Uterus (tissue), 4 donors: Measurements from ENCODE around the gene SEPTIN11. TPM values are rescaled to one million over a fixed set of nuclear protein-coding genes. Genes with fewer than 3 reads are reported as not detected.
"Not testable (repeated sequence)": the region's sequence is repeated elsewhere in the genome, so short reads cannot be mapped to it uniquely, and the experiment has no call there.

Source experiments
- DNase-seq, 2 donors: peaks; one replicate each; pipeline ENCODE4 v3.0.0-alpha.2; 2019 to 2020
- H3K27ac ChIP-seq, 2 donors: fragments of 200-600 bp; sonication (generic); 1 replicate in 1 of 2; 2 replicates in 1 of 2; pipeline ENCODE4 v1.5.1; 2016 to 2018
- H3K27me3 ChIP-seq, 2 donors: fragments of 200-600 bp; sonication (generic); one replicate each; pipeline ENCODE4 v1.5.1; 2018 to 2019; ENCODE audit warnings: control low read depth in 1 of 2
- H3K36me3 ChIP-seq, 2 donors: fragments of 200-600 bp; sonication (generic); one replicate each; pipeline ENCODE4 v1.5.1; 2019; ENCODE audit warnings: control low read depth in 1 of 2
- H3K4me1 ChIP-seq, 2 donors: fragments of 200-600 bp; sonication (generic); one replicate each; pipeline ENCODE4 v1.5.1; 2018 to 2019; ENCODE audit warnings: control low read depth in 1 of 2
- H3K4me3 ChIP-seq, 2 donors: fragments of 200-600 bp; sonication (generic); 1 replicate in 1 of 2; 2 replicates in 1 of 2; pipeline ENCODE4 v1.5.1; 2018 to 2019; ENCODE audit warnings: mild to moderate bottlenecking in 1 of 2
- H3K9me3 ChIP-seq, 2 donors: fragments of 200-600 bp; sonication (generic); one replicate each; pipeline ENCODE4 v1.5.1; 2019; ENCODE audit warnings: control low read depth in 1 of 2
- POLR2A ChIP-seq, 2 donors: fragments of 450-650 bp; IDR thresholded peaks; one replicate each; pipeline ENCODE4 v1.6.1; 2016; ENCODE audit warnings: antibody characterized with exemption in 2 of 2, mild to moderate bottlenecking in 1 of 2, moderate library complexity in 1 of 2
- intact Hi-C: fragments of 100-400 bp; cut with DNase I; formaldehyde crosslinking; loops from one replicate; pipeline ENCODE4 v1.15.1; 2023; ENCODE audit warnings: low total_unique reads
- total RNA-seq, 4 donors: library from RNA; depleted of rRNA in 3 of 4; stranded (reverse); fragments of >200 nt in 3 of 4; gene quantifications; one replicate each; pipeline versions ENCODE4 v1.1.0 to v1.2.4, GENCODE V29; 2014 to 2023
- TF ChIP-seq, protein P1 (sequence below), 4 experiments: fragments of 200-600 bp in 2 of 4; fragments of 450-650 bp in 2 of 4; sonication (generic) in 2 of 4; IDR thresholded peaks; one replicate each; pipeline ENCODE4 v1.5.1; 2016 to 2019; ENCODE audit warnings: antibody characterized with exemption in 4 of 4, mild to moderate bottlenecking in 2 of 4, moderate library complexity in 1 of 4
- donor health status: DM: yes; HTN: yes; CAD: no.

SEPTIN11 gene
- total RNA-seq, 4 donors from 2014 or later = 49.4 to 317 (median 88.1) TPM

DNA sequence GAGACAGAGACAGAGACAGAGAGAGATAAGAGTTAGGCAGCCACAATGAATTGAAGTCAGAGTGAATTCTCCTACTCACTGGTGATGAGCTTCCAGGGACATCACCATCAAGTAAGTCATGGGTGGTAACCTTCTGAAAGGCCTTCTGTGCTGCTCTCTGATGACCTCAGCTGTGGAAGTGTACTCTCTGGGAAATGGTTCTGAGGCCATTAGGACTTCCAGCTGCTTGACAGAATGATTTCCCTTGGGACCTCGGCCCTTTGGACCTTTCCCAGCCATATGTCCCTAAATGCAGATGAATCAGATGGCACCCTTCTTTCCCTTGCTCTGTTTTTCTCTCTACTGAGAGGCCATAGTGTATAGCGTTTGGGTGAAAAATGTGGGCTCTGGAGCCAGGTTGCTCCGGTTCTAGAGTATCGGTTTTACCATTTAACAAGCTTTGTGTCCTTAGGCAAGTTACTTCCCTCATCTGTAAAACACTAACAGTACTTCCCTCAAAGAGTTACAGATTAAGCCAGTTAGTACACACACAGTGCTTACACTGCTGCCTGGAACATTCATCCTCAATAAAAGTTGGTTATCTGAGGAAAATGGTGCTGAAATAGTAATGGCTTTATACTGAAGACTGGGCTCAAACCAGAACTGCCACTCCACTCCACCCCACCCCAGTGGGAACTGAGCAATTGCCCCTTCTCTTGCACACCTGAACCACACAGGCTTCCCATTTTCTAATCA is 7.6 kb downstream of the SEPTIN11 start:
- no peak for DNase-seq
- no peak overlapping the region for H3K27ac ChIP-seq
- no peaks in the 10 kb centered on the region for H3K27me3 ChIP-seq
- H3K4me1 ChIP-seq = no peaks in the 10 kb centered on the region
- no peaks in the 10 kb centered on the region for H3K36me3 ChIP-seq
- H3K9me3 ChIP-seq = no peaks in the 10 kb centered on the region
- no peak overlapping the region for H3K4me3 ChIP-seq
- TF ChIP-seq POLR2A (IDR thresholded peaks at IDR 0.05) = no peak
- TF ChIP-seq, protein P1, sequence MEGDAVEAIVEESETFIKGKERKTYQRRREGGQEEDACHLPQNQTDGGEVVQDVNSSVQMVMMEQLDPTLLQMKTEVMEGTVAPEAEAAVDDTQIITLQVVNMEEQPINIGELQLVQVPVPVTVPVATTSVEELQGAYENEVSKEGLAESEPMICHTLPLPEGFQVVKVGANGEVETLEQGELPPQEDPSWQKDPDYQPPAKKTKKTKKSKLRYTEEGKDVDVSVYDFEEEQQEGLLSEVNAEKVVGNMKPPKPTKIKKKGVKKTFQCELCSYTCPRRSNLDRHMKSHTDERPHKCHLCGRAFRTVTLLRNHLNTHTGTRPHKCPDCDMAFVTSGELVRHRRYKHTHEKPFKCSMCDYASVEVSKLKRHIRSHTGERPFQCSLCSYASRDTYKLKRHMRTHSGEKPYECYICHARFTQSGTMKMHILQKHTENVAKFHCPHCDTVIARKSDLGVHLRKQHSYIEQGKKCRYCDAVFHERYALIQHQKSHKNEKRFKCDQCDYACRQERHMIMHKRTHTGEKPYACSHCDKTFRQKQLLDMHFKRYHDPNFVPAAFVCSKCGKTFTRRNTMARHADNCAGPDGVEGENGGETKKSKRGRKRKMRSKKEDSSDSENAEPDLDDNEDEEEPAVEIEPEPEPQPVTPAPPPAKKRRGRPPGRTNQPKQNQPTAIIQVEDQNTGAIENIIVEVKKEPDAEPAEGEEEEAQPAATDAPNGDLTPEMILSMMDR (IDR thresholded peaks at IDR 0.05) = no peak
- intact Hi-C loops = no loop called here

DNA sequence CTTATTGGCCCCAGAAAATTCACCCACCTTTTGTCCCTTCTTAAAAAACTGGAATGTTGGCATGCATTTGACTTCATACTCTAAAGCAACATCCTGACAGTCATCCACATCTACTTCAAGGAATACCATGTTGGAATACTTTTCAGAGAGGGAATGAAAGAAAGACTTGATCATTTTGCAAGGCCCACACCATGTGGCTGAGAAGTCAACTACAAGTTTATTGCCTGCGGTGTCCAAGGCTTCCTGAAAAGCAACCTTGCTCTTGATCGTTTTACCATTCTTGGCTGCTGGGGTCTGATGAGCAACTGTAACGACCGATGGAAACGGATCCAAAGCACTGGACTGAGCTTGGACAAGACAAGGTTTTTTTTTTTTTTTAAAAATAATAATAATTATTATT is 9.3 kb downstream of the SEPTIN11 start:
- H3K27me3 ChIP-seq = no peaks in the 10 kb centered on the region
- no peak for DNase-seq

DNA sequence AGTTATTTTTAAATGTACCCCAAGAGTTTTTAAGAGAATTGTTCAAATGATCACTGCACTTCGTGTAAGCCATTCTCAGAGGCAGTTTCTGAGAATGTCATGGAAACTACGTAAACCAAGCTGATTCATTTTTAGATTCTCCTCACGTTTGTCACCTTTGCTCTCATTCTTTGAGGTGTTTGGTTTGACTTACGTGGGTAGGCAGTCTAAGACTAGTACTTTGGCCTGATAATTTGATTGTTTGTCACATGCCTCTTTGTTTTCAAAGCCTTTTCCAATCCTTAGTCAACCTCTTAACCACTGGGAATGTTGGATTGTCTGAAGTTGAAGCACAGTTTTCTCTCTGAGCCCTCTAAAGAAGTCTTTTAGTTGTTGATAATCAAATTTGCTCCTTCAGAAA is 10.5 kb downstream of the SEPTIN11 start:
- intact Hi-C loops = no loop called here
- Histone ChIP-seq H3K27me3 (no peaks in the 10 kb centered on the region), H3K27ac (no peak overlapping the region), H3K36me3 (no peaks in the 10 kb centered on the region), H3K9me3 (no peaks in the 10 kb centered on the region), H3K4me3 (no peak overlapping the region), H3K4me1 (no peaks in the 10 kb centered on the region)
- TF ChIP-seq, protein P1 (IDR thresholded peaks at IDR 0.05) = no peak
- no peak for TF ChIP-seq POLR2A (IDR thresholded peaks at IDR 0.05)
- no peak for DNase-seq

More for the DNA sequence above, 9.3 kb downstream of the SEPTIN11 start:
- no peaks in the 10 kb centered on the region for H3K36me3 ChIP-seq
- H3K4me3 ChIP-seq = no peak overlapping the region
- H3K27ac ChIP-seq = no peak overlapping the region
- H3K4me1 ChIP-seq = no peaks in the 10 kb centered on the region
- TF ChIP-seq, protein P1 (IDR thresholded peaks at IDR 0.05) = no peak
- no peak for TF ChIP-seq POLR2A (IDR thresholded peaks at IDR 0.05)
- intact Hi-C loops = no loop called here
- H3K9me3 ChIP-seq = no peaks in the 10 kb centered on the region

DNA sequence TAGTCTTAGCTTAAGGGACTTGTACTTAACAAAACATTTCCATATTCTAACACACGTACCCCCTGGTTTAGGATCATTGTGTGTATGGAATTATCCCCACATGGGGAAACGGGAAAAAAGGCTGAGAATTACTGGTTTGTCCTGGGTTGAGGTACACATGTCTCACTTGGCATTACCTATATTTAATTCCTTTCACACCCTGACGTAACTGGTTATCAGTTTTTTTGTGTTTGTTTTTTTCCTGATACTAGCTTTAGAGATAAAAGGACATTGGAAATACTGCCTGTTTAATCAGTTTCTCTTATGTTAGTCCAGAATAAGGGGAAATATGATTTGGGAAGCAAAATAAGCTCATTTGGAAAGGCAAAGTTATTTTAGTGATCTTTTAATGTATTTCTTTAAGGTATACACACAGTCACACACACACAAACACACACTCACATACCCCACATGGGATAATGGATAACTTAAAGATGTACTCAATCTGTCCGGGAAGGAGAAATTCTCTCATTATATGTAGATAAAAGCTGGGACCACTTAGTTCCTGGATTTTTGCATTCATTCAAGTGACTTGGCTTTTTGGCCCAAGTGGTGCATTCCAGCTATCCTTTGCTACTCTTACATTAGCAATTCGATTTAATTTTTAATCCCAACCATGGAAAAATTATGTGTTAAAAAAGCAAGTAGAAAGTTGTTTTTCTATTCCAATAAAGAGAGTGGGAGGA is 13.0 kb downstream of the SEPTIN11 start:
- intact Hi-C loops = no loop called here
- Histone ChIP-seq H3K27me3 (no peaks in the 10 kb centered on the region), H3K9me3 (no peaks in the 10 kb centered on the region), H3K27ac (no peak overlapping the region), H3K4me3 (no peak overlapping the region), H3K4me1 (no peaks in the 10 kb centered on the region), H3K36me3 (no peaks in the 10 kb centered on the region)
- TF ChIP-seq, protein P1 (IDR thresholded peaks at IDR 0.05) = no peak
- no peak for TF ChIP-seq POLR2A (IDR thresholded peaks at IDR 0.05)
- no peak for DNase-seq

DNA sequence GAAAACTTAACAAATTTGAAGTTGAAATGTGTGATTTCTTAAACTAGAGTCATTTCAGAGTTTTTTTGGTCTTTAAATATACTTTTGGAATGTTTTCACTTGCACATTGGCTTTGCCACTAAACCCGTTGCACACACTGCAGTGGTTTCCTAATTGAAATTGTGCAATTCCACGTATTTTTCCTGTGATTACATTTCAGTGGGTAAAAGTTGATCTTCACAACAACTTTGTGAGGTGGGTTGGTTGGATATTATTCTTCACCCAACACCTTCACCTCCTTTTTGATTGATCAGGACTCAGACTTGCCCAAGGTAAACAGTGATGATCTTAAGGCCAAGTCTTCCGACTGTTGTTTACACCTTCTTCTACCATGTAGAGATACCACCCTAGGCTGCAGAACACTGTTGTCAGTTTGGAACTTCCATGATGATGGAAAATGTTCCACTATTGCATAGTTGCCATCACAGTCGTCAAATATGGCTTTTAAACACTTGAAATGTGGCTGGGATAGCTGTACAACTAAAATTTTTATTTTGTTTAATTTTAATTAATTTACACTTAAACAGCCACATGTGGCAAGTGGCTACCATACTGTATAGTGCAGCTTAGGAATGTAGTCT is 13.7 kb downstream of the SEPTIN11 start:
- TF ChIP-seq, protein P1 (IDR thresholded peaks at IDR 0.05) = no peak
- TF ChIP-seq POLR2A (IDR thresholded peaks at IDR 0.05) = no peak
- Histone ChIP-seq H3K27me3 (no peaks in the 10 kb centered on the region), H3K4me1 (no peaks in the 10 kb centered on the region), H3K9me3 (no peaks in the 10 kb centered on the region), H3K27ac (no peak overlapping the region), H3K4me3 (no peak overlapping the region), H3K36me3 (no peaks in the 10 kb centered on the region)
- intact Hi-C loops = no loop called here
- no peak for DNase-seq

DNA sequence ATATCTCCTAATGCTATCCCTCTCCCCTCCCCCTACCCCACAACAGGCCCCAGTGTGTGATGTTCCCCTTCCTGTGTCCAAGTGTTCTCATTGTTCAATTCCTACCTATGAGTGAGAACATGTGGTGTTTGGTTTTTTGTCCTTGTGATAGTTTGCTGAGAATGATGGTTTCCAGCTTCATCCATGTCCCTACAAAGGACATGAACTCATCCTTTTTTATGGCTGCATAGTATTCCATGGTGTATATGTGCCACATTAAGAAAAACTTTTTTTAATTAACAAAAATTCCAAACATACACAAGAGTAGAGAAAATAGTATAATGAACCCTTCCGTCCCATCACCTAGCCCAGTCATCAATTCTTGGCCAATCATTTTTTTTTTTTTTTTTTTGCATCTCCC is 14.4 kb downstream of the SEPTIN11 start:
- H3K36me3 ChIP-seq, H3K4me1 ChIP-seq, DNase-seq, H3K9me3 ChIP-seq, H3K4me3 ChIP-seq, intact Hi-C loops, H3K27me3 ChIP-seq, H3K27ac ChIP-seq: not testable (repeated sequence)
